NCI-H1048 (cell line): Measurements from ENCODE around the gene COX7A1.
"Not testable (repeated sequence)": the region's sequence is repeated elsewhere in the genome, so short reads cannot be mapped to it uniquely, and the experiment has no call there.

Experiments used
- DNase-seq: peaks from one replicate; lab custom pipeline; 2025; lab: John Stamatoyannopoulos, UW

COX7A1 gene

GRCh38 chr19:36141039-36141927 is 11.0 kb downstream of the COX7A1 start:
- DNase-seq = peak; percentile 26

DNA sequence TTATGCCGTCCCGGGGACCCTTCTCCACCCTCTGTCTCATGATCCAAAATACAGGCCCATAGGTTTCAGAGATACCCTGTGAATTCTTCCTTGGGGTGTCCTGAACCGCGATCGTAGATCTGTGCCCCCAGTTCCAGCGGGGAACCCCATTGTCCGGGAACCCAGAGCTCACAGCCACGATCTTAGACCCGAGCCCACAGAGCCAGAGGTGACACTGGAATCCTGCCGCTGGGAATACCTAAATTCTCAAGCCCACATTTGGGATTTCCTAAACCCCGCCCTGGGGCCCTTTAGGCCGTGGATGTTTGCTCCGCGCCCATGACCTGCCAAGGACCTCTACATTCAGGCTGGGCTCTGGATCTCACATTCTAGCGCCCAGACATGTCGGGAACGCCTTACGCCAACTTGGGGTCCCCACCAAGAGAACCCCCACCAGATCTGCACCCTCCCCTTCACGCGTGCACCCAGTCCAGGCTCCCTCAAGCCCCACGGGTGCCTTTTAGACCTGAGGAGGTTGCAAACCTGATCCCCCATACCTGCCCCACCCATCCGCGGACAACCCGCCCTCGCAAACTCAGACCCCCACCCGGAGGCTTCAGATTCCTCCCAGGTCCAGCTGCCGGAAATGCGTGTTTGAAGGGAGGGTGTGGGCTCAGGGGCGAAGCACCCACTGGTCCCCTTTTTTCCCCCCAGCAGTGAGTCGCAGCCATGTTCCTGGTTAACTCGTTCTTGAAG is 11.8 kb downstream of the COX7A1 start:
- no peak for DNase-seq

DNA sequence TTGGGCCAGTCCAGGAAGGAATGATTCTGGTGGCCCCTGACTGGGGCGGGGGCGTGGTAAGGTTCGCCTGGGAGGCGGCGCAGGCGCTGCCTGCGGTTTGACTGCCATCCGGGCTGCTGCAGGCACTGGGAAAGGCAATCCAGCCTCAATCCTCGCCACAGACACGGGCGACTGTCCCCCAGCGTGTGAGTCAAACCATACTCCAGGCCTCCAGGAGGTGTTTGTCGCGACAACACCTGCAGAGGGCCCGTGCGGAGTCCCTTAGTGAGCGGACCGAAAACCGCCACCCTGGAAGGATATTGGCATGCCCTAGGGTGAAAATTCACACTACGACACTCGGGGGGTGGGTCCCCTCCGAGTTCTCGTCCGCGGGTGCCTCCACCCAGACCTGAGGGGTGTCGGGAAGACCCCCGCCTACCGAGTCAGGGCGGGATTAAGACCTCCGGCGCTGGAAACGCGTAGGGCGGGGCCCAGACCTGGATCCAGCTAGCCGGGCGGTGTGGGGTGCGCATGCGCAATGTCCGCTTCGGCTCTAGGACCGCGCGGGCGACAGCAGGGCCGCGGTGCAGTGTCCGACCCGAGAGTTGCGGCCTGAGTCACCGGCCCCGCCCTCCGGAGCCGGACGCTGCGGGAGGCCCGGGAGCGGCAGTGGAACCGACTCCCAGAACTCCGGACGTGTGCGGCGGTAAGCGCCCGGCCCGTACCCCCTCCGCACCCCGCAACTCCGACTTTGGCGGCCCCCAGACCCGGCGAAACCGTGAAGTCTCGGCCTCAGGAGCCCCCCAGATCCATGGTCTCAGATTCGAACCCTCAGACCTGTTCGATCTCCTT is 12.6 kb downstream of the COX7A1 start, which contains the start of gene CAPNS1:
Gene CAPNS1, plus strand, starts transcription at position 594 of the 831 bp plus-strand sequence. CDS start 946 bp downstream, outside the sequence.
- DNase-seq = peak; percentile 78

GRCh38 chr19:36139120-36139472 is 13.2 kb downstream of the COX7A1 start:
- no peak for DNase-seq

GRCh38 chr19:36136964-36137686 is 15.1 kb downstream of the COX7A1 start:
- no peak for DNase-seq

- not testable (repeated sequence) for DNase-seq
These were observed 17.4 kb downstream of the COX7A1 start for GRCh38 chr19:36134867-36135266.

GRCh38 chr19:36131221-36131620 is 21.0 kb downstream of the COX7A1 start:
- DNase-seq = not testable (repeated sequence)

DNA sequence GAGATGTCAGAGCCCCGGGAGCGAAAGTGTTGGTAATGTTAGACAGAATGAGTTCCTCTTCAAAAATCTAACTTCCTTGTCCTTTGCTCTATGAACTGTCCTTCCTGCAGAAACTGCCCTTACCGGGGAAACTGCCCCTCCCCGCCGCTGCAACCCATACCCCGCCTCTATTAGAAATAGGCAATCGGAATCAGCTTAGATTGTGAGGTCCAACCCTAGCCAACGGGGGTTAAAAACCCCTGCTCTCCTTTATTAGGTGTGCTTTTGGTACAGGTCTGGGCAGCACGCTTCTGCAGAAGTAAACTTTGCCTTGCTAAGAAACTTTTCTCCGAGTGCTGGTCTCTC is 23.9 kb downstream of the COX7A1 start:
- DNase-seq = no peak

GRCh38 chr19:36125557-36125956 is 26.7 kb downstream of the COX7A1 start:
- no peak for DNase-seq

DNA sequence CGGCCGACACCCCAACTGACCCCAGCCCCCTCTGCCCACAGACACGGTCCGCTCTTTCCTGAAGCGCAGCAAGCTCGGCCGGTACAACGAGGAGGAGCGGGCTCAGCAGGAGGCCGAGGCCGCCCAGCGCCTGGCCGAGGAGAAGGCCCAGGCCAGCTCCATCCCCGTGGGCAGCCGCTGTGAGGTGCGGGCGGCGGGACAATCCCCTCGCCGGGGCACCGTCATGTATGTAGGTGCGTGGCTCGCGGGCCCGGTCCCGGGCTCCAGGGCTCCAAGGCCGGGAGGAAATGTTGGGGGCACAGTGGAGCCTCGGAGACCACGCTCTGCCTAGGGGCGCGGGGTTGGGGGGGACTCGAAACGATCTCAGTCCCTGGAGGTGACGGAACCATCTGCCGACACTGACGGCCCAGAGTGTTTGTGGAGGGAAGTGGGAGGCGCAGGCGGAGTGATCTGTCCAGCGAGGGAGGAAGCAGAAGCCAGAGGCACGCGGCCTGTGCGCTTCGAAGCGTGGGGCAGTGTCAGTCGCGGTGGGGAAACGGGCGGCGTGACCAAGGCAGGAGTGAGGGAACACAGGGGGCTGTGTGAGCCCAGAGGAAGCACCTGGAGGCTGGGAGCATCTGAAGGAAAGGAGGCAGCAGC is 30.6 kb downstream of the COX7A1 start:
- DNase-seq = no peak

DNA sequence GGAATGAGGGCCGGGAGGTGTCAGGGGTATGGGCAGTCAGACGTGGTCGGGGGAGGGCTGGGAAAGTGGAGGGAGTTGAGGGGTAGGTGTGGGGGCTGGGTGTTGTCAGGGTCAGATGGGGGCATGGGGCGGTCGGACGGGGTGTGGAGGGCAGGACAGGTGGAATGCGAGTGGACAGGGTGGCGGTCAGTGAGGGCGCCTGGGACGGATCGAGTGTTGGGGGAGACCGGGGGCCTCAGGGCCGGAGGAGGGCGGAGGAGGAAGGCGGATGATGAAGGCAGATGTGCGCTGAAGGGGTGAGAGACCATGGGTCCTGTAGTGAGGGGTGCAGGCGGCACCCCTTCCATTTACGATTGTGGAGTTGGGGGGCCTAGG is 31.3 kb downstream of the COX7A1 start:
- no peak for DNase-seq

- DNase-seq = no peak
These were observed 31.9 kb downstream of the COX7A1 start for GRCh38 chr19:36120092-36120983.

GRCh38 chr19:36116344-36116637 is 36.0 kb downstream of the COX7A1 start:
- no peak for DNase-seq

DNA sequence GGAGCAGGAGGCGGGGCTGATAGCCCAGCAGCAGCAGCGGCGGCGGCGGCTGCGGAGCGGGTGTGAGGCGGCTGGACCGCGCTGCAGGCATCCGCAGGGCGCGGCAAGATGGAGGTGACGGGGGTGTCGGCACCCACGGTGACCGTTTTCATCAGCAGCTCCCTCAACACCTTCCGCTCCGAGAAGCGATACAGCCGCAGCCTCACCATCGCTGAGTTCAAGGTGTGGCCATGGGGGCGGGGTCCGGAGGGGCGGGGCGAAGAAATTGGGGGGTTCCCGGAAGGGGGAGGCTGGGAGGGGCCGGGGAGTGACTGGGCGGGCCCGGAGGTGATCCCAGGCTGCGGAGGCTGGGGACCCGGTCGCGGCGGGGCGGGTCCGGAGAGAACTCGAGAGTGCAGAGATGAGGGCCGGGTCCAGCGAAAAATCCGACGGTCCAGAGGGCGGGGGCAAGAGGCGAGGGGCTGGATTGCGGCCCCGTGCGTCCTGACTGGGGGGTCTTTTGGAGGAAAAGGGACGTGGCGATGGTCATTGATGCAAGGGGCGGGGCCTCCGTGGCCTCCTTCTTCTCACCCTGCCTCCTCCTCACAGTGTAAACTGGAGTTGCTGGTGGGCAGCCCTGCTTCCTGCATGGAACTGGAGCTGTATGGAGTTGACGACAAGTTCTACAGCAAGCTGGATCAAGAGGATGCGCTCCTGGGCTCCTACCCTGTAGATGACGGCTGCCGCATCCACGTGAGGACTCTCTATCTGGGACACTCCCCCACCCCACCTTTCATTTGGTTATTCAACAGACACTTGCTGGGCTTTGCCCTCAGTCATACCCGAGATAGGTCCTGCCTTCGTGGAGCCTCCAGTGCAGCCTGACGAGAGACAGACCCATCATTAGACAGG is 36.5 kb downstream of the COX7A1 start, which contains the start of gene TBCB:
Gene TBCB, plus strand, starts transcription at position 16 of the 891 bp plus-strand sequence. Its CDS starts 93 bp downstream, at position 109.
- DNase-seq = no peak

DNA sequence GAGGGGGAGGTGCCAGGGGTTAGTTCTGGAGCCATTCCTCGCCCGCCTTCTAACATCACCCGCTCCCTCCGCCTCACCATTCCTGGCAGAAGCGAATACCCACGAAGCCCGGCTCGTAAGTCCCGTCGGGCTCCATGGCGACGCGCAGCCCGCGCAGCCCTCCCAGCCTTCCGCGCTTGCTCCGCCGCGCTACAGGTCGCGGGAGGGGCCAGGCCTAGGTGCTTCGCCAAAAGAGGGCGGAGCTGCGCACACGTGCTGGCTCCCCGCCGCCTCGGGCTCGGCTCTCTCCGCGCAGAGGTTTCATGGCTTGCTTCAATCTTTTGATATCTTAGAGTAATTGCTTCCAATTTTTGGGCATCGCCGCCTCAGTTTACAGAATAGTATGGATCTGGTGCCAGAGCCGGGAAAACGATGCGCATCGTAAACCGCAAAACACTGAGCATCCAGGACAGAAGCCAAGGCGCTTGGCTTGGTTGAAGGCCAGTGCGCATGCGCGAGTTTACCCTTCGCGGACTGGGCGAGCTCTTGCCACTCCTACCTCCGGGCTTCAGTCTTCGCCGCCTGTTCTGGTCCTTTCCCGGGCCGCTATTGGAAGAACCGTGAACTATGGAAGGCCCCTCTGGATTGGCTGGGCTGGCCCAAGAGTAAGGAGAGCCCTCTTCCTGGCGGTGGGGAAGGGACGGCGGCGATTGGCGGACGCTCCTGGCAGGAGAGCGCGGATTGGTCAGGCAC is 37.4 kb downstream of the COX7A1 start, which contains the start of gene POLR2I:
Gene POLR2I, minus strand, starts transcription at position 155 of the 732 bp plus-strand sequence. Its CDS starts 19 bp downstream, at position 136.
- peak; percentile 98 for DNase-seq

GRCh38 chr19:36113894-36114720 is 38.1 kb downstream of the COX7A1 start:
- no peak for DNase-seq

- no peak for DNase-seq
These were observed 38.8 kb downstream of the COX7A1 start for GRCh38 chr19:36113425-36113824.
